SK-N-SH treated with all-trans-retinoic acid at 6 μM for 48 hours (cell line): ENCODE results near the gene DOC2A.

Experiments used
- ATAC-seq: fragments of 200-7000 bp; cut with Tn5 transposase; 3 replicates; pipeline ENCODE4 v1.9.1; 2020; ENCODE audit warnings: mild to moderate bottlenecking, moderate library complexity
- ARNTL ChIP-seq: fragments of 450-650 bp; formaldehyde crosslinking; IDR thresholded peaks from 2 replicates; pipeline ENCODE4 v1.5.0; 2020; ENCODE audit warnings: low read depth, mild to moderate bottlenecking, moderate library complexity, borderline replicate concordance
- BACH2 ChIP-seq: fragments of 250-450 bp; sonication (Bioruptor Pico); IDR thresholded peaks from 2 replicates; pipeline ENCODE4 v1.9.0; 2021; ENCODE audit warnings: mild to moderate bottlenecking, borderline replicate concordance
- CSDC2 ChIP-seq: fragments of 250-450 bp; sonication (Bioruptor Pico); IDR thresholded peaks from 2 replicates; pipeline ENCODE4 v1.5.0; 2020; ENCODE audit warnings: mild to moderate bottlenecking, moderate library complexity
- CSRNP3 ChIP-seq: fragments of 250-450 bp; sonication (Bioruptor Pico); IDR thresholded peaks from 2 replicates; pipeline ENCODE4 v1.5.1; 2021; ENCODE audit warnings: mild to moderate bottlenecking, moderate library complexity
- ESRRG ChIP-seq: fragments of 250-450 bp; sonication (Bioruptor Pico); IDR thresholded peaks from 2 replicates; pipeline ENCODE4 v1.6.1; 2021; ENCODE audit warnings: mild to moderate bottlenecking
- GLIS3 ChIP-seq: fragments of 250-450 bp; sonication (Bioruptor Pico); IDR thresholded peaks from 2 replicates; pipeline ENCODE4 v1.5.0; 2020; ENCODE audit warnings: mild to moderate bottlenecking, moderate library complexity
- ISL1 ChIP-seq: fragments of 250-450 bp; sonication (Bioruptor Pico); IDR thresholded peaks from 2 replicates; pipeline ENCODE4 v2.1.2; 2022; ENCODE audit warnings: mild to moderate bottlenecking, moderate library complexity
- OSR1 ChIP-seq: fragments of 250-450 bp; sonication (Bioruptor Pico); IDR thresholded peaks from 2 replicates; pipeline ENCODE4 v1.8.0; 2022; ENCODE audit warnings: moderate library complexity, mild to moderate bottlenecking, inconsistent platforms
- PPARA ChIP-seq: fragments of 250-450 bp; sonication (Bioruptor Pico); IDR thresholded peaks from 2 replicates; pipeline ENCODE4 v1.5.0; 2020; ENCODE audit warnings: mild to moderate bottlenecking, borderline replicate concordance
- RARB ChIP-seq: fragments of 250-450 bp; sonication (Bioruptor Pico); IDR thresholded peaks from 2 replicates; pipeline ENCODE4 v1.8.0; 2021; ENCODE audit warnings: mild to moderate bottlenecking, moderate library complexity
- SNAI2 ChIP-seq: fragments of 250-450 bp; sonication (Bioruptor Pico); IDR thresholded peaks from 2 replicates; pipeline ENCODE4 v1.5.0; 2020; ENCODE audit warnings: mild to moderate bottlenecking, moderate library complexity
- TCF4 ChIP-seq: fragments of 250-450 bp; sonication (Bioruptor Pico); IDR thresholded peaks from 2 replicates; pipeline ENCODE4 v1.8.0; 2021; ENCODE audit warnings: mild to moderate bottlenecking, moderate library complexity, borderline replicate concordance
- TOX ChIP-seq: fragments of 250-450 bp; sonication (Bioruptor Pico); IDR thresholded peaks from 2 replicates; pipeline ENCODE4 v1.8.0; 2021; ENCODE audit warnings: mild to moderate bottlenecking, moderate library complexity, borderline replicate concordance
- ZC3H10 ChIP-seq: fragments of 250-450 bp; sonication (Bioruptor Pico); IDR thresholded peaks from 2 replicates; pipeline ENCODE4 v1.5.1; 2021; ENCODE audit warnings: mild to moderate bottlenecking, moderate library complexity
- ZFP30 ChIP-seq: fragments of 450-650 bp; formaldehyde crosslinking; IDR thresholded peaks from 2 replicates; pipeline ENCODE4 v1.5.0; 2022; ENCODE audit warnings: mild to moderate bottlenecking, moderate library complexity
- ZNF70 ChIP-seq: fragments of 450-650 bp; formaldehyde crosslinking; IDR thresholded peaks from 2 replicates; pipeline ENCODE4 v1.5.0; 2020; ENCODE audit warnings: mild to moderate bottlenecking, moderate library complexity
- ZNF8 ChIP-seq: fragments of 450-650 bp; formaldehyde crosslinking; IDR thresholded peaks from 2 replicates; pipeline ENCODE4 v1.5.0; 2020; ENCODE audit warnings: mild to moderate bottlenecking, moderate library complexity
- TF ChIP-seq, protein P1 (sequence below): fragments of 250-450 bp; sonication (Bioruptor Pico); IDR thresholded peaks from 2 replicates; pipeline ENCODE4 v1.5.1; 2020; ENCODE audit warnings: low read depth, mild to moderate bottlenecking, moderate library complexity
- TF ChIP-seq, protein P2 (sequence below): fragments of 250-450 bp; sonication (Bioruptor Pico); IDR thresholded peaks from 2 replicates; pipeline ENCODE4 v1.8.0; 2021; ENCODE audit warnings: low read depth, mild to moderate bottlenecking, moderate library complexity, borderline replicate concordance
- TF ChIP-seq, protein P3 (sequence below): fragments of 250-450 bp; sonication (Bioruptor Pico); IDR thresholded peaks from 2 replicates; pipeline ENCODE4 v1.8.0; 2020; ENCODE audit warnings: mild to moderate bottlenecking, moderate library complexity, borderline replicate concordance

DOC2A gene

GRCh38 chr16:29995911-29996765 lies 14.7 kb downstream of the DOC2A start, which contains the start of gene INO80E:
Gene INO80E (plus strand): TSS chr16:29996241. CDS start chr16:29996311, 70 bp downstream.
- ATAC-seq, result peak; percentile 96
- TF ChIP-seq RARB (CRISPR knock-in tag) (no peak), GLIS3 (CRISPR knock-in tag) (0 out of 2 replicates have a peak, but pooled peaks have one; percentile 35)

DNA sequence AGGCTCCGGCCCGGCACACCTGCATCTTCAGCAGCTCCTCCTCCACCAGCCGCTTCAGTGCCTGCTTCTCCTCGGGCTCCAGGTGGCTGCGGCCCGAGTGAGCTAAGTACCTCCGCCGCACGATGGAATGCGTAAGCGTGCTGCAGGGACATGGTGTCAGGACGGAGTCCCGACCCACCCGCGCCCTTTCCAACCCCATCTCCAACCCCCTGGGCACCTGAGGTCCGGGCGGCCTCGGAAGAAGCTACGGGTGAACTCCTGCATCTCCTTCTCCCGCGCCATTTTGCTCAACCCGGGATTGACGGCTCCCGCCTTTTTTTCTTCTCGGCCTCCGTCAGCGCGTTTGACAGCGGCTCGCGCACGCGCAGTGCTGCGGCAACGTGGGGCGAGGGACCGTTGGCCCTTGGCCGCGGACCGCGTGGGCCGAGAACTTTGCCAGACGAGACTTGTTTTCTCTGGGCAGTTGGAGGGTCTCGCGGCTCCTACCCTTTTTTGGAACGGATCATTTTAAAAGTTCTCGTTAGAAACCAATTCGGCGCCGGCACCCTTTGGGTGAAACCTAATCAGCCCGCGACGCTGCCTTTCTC lies 15.4 kb downstream of the DOC2A start, which contains the start of gene HIRIP3:
Gene HIRIP3, minus strand, starts transcription at position 294 of the 587 bp plus-strand sequence. Its CDS starts 12 bp downstream, at position 282.
- TF ChIP-seq ARNTL (CRISPR knock-in tag), result no peak
- TF ChIP-seq, protein P1, sequence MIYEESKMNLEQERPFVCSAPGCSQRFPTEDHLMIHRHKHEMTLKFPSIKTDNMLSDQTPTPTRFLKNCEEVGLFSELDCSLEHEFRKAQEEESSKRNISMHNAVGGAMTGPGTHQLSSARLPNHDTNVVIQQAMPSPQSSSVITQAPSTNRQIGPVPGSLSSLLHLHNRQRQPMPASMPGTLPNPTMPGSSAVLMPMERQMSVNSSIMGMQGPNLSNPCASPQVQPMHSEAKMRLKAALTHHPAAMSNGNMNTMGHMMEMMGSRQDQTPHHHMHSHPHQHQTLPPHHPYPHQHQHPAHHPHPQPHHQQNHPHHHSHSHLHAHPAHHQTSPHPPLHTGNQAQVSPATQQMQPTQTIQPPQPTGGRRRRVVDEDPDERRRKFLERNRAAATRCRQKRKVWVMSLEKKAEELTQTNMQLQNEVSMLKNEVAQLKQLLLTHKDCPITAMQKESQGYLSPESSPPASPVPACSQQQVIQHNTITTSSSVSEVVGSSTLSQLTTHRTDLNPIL, result no peak
- TF ChIP-seq ISL1 (CRISPR knock-in tag), result no peak
- TF ChIP-seq ESRRG (CRISPR knock-in tag), result no peak
- TF ChIP-seq, protein P2, sequence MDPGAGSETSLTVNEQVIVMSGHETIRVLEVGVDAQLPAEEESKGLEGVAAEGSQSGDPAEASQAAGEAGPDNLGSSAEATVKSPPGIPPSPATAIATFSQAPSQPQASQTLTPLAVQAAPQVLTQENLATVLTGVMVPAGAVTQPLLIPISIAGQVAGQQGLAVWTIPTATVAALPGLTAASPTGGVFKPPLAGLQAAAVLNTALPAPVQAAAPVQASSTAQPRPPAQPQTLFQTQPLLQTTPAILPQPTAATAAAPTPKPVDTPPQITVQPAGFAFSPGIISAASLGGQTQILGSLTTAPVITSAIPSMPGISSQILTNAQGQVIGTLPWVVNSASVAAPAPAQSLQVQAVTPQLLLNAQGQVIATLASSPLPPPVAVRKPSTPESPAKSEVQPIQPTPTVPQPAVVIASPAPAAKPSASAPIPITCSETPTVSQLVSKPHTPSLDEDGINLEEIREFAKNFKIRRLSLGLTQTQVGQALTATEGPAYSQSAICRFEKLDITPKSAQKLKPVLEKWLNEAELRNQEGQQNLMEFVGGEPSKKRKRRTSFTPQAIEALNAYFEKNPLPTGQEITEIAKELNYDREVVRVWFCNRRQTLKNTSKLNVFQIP (CRISPR knock-in tag), result no peak
- TF ChIP-seq, protein P3, sequence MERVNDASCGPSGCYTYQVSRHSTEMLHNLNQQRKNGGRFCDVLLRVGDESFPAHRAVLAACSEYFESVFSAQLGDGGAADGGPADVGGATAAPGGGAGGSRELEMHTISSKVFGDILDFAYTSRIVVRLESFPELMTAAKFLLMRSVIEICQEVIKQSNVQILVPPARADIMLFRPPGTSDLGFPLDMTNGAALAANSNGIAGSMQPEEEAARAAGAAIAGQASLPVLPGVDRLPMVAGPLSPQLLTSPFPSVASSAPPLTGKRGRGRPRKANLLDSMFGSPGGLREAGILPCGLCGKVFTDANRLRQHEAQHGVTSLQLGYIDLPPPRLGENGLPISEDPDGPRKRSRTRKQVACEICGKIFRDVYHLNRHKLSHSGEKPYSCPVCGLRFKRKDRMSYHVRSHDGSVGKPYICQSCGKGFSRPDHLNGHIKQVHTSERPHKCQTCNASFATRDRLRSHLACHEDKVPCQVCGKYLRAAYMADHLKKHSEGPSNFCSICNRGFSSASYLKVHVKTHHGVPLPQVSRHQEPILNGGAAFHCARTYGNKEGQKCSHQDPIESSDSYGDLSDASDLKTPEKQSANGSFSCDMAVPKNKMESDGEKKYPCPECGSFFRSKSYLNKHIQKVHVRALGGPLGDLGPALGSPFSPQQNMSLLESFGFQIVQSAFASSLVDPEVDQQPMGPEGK, result no peak
- no peak for TF ChIP-seq PPARA
- no peak for TF ChIP-seq RARB (CRISPR knock-in tag)
- no peak for TF ChIP-seq TOX (CRISPR knock-in tag)
- no peak for TF ChIP-seq ZNF70 (CRISPR knock-in tag)
- ATAC-seq, result peak; percentile 68

DNA sequence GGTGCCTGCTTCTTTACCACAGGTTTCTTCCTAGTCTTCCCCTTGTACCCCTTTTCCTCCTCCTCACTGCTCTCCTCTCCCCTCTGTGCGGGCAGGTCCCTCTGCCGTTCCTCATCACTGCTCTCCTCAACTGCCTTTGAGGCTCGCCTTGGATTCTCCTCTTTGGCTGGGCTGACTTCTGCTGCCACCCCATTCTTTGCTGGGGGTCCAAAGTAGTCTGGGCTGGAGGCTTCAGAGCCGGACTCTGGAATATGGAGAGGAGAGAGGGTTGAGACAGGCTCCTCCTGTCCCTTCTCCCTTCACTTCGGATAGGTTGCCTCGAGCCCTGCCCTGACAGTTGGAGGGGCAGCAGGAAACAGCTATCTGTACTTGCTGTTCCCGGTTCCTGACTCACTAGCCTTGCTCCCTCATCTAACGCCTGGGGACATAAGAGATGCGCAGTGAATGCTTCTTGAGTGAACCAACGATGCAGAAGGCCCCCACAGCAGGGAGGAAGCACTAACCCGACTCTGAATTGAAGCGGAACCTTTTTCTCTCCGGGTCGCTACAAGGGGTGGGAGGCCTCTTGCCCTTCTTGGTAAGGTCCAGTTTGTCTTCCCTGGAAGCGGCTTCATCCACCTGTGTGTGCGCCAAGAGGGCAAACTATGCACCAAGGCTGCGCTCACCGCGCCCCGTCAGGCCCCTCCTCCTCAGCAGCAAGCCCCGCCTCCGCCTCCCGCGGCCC lies 16.1 kb downstream of the DOC2A start:
- peak; percentile 27 for ATAC-seq
- TF ChIP-seq, protein P2 (CRISPR knock-in tag), result no peak
- TF ChIP-seq ZNF8 (CRISPR knock-in tag), result no peak
- TF ChIP-seq CSDC2 (CRISPR knock-in tag), result no peak
- TF ChIP-seq ZC3H10 (CRISPR knock-in tag), result no peak
- TF ChIP-seq ESRRG (CRISPR knock-in tag), result no peak
- no peak for TF ChIP-seq PPARA
- no peak for TF ChIP-seq BACH2
- no peak for TF ChIP-seq CSRNP3

DNA sequence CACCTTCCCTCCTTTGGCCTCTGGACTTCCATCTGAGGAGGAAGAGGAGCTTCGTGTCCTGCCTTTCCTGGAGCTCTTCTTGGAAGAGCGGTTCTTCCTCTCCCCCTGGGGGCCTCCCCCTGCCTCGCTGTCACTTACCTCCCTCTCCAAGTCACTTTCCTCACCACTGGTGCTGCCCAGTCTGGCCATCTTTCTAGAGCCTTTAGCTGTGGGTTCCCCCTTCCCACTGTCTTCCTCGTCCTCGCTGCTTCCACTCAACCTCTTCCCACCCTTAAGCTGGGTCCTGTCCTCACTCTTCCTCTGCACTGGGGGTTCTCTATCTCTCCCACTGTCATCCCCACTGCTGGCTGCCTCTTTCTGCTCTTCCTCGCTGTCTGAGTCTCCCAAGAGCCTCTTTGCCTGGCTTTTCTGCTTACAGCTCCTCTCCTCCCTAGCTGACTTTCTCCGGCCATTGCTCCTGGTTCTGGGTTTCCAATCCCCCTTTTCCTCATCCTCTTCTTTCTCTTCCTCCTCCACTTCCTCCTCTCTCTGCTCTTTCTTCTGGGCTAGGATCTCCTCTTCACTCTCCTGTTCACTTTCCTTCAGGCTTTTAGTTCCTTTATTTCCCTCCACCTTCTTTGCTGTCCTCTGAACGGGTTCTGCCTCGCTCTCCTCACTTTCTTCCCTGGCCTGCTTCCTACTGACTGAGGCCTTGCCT lies 16.8 kb downstream of the DOC2A start:
- TF ChIP-seq ZNF70 (CRISPR knock-in tag) (no peak), ESRRG (CRISPR knock-in tag) (no peak), TOX (CRISPR knock-in tag) (no peak), ZFP30 (CRISPR knock-in tag) (no peak), ZNF8 (CRISPR knock-in tag) (no peak), GLIS3 (CRISPR knock-in tag) (no peak), CSDC2 (CRISPR knock-in tag) (no peak), TCF4 (CRISPR knock-in tag) (no peak), SNAI2 (CRISPR knock-in tag) (no peak), OSR1 (no peak), BACH2 (no peak), ZC3H10 (CRISPR knock-in tag) (no peak)
- TF ChIP-seq, protein P2 (CRISPR knock-in tag), result no peak
- TF ChIP-seq, protein P3, result no peak
- ATAC-seq, result no peak
